ENCODE data around the gene KCTD16.

GRCh38 chr5:144310621-144311020 lies 139.9 kb downstream of the KCTD16 start:
- no peak for TF ChIP-seq EP300 (IDR thresholded peaks at IDR 0.05)
- no peak for TF ChIP-seq CTCF (IDR thresholded peaks at IDR 0.05)
- no peak for TF ChIP-seq POLR2A (IDR thresholded peaks at IDR 0.05)

All from upper lobe of left lung (tissue), 4 donors.